Activated CD8-positive, alpha-beta memory T cell treated with anti-CD3 and anti-CD28 coated beads for 4 hours (primary cell): Measurements from ENCODE around the gene TARS2.

ENCODE experiments used
- DNase-seq, 2 donors: peaks; one replicate each; pipeline ENCODE4 v3.0.0-alpha.2; 2020; ENCODE audit warnings: low read depth in 2 of 2

TARS2 gene

GRCh38 chr1:150508982-150509381 is 21.8 kb downstream of the TARS2 start:
- no peak for DNase-seq

- DNase-seq: no peak
Measured at GRCh38 chr1:150511551-150511950, 24.3 kb downstream of the TARS2 start.

- no peak for DNase-seq
Measured at GRCh38 chr1:150511985-150512660, 24.9 kb downstream of the TARS2 start.

- no peak for DNase-seq
Measured at GRCh38 chr1:150512846-150513245, 25.6 kb downstream of the TARS2 start.

GRCh38 chr1:150513351-150513791 is 26.2 kb downstream of the TARS2 start:
- DNase-seq: no peak

GRCh38 chr1:150514260-150514659 is 27.0 kb downstream of the TARS2 start:
- DNase-seq: no peak

GRCh38 chr1:150514913-150515327 is 27.7 kb downstream of the TARS2 start:
- DNase-seq: no peak

GRCh38 chr1:150515328-150516049 is 28.3 kb downstream of the TARS2 start, which contains the start of gene FALEC:
FALEC (plus strand) TSS chr1:150515752.
- DNase-seq: peak; percentile 76 to 80

GRCh38 chr1:150516050-150516591 is 28.9 kb downstream of the TARS2 start:
- DNase-seq: no peak

- DNase-seq: no peak
Measured at GRCh38 chr1:150516616-150517015, 29.4 kb downstream of the TARS2 start.

- no peak for DNase-seq
Measured at GRCh38 chr1:150521196-150521968, 34.2 kb downstream of the TARS2 start.

GRCh38 chr1:150525348-150525747 is 38.1 kb downstream of the TARS2 start:
- no peak for DNase-seq

- DNase-seq: no peak
Measured at GRCh38 chr1:150528196-150528595, 41.0 kb downstream of the TARS2 start.

- no peak for DNase-seq
Measured at GRCh38 chr1:150529017-150529416, 41.8 kb downstream of the TARS2 start.

- DNase-seq: no peak
Measured at GRCh38 chr1:150530491-150531159, 43.4 kb downstream of the TARS2 start.

GRCh38 chr1:150532860-150533259 is 45.6 kb downstream of the TARS2 start:
- DNase-seq: no peak

GRCh38 chr1:150534002-150534401 is 46.8 kb downstream of the TARS2 start:
- no peak for DNase-seq

GRCh38 chr1:150535511-150536287 is 48.5 kb downstream of the TARS2 start:
- DNase-seq: no peak

GRCh38 chr1:150536836-150537731 is 49.9 kb downstream of the TARS2 start:
- no peak for DNase-seq
